NCI-H2081 treated with DMSO at 0.1 percent for 48 hours (cell line): Measurements from ENCODE around the gene NDST4.

Experiments
- DNase-seq: peaks from one replicate; lab custom pipeline; 2025; lab: John Stamatoyannopoulos, UW

The NDST4 gene

DNA sequence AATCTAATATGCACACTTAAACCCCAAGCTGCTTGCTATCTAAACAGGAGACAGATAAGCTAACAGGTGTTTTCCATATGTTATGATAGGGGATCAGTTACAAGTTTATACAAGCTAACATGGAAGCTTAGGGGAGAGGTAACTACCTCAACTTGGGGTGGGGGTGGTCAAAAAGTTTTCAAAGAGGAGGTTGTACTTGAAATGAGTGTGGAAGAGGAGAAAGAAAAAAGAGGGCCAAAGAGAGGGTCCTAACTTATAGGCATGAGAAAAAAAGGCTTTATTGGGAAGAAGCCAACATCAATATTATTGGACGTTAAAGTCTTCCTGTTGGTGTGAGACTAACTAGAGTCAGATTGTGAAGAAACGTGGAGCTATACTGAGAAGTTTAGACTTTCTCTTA, 205.9 kb downstream of the NDST4 start:
- DNase-seq: no peak

DNA sequence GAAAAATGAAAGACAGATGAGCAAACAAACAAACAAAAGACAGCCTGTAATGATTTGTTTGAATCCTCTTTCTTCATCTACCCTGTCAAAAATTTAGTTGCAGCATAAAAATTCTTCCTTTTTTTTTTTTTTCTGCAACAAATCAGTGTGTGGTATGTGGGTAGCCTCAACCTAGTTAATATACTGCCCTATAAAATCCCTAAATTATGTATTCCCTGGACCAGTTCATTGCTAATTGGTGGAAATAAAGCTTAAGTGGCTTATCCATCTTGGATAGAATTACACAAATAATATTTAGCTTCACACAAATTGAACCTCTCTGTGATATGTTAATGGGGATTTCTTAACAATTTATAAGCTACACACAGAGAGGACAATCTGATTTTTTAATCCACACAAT, 208.4 kb downstream of the NDST4 start:
- DNase-seq: no peak

DNA sequence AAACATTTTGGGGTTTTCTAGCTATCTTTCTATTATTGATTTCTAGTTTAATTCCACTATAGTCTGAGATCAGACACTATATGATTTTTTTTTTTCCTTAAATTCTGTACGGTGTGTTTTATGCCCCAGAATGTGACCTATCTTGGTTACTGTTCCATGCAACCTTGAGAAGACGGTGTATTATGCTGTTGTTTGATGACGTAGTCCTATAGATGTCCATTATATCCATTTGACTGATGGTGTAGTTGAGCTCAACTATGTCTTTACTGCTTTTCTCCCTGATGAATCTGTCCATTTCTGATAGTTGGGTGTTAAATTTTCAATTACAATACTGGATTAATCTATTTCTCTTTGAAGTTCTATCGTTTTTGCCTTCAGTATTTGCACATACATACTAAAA, 212.5 kb downstream of the NDST4 start:
- DNase-seq: no peak

DNA sequence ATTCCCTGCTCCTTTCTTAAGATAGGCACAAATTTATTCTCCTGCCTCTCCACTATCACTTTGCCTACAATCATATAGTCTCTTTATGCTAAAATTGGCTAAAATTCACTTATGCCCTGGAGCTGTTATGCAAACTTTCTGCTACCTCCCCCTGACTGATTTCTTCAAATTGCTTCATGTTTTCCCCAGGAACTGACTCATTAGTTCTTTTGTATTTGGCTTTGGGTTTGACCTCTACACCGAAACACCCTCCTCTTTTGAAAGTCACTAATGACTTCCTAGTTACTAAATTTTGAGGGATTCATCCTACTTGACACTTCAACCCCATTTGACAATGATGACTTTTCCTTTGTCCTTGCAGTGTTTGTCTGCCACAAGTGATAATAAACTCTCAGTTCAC, 222.6 kb downstream of the NDST4 start:
- no peak for DNase-seq

DNA sequence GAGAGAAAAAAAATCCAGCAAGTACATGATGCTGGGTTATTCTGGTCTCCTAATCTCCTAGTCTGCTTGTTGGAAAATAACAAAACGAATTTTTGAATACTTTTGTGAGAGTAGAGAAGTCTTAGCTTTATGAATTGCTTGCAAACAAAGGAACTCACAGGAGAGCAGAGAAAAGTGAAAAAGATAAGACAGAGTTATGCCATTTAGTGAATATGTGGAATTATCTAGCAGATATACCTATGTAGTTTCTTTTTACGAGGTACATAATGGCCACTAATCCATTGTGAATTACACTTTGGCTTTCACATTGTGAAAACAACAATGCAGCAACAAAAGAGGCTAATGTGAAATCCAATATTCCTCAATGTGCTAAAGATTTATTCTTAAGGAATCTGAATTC, 226.7 kb downstream of the NDST4 start:
- no peak for DNase-seq

DNA sequence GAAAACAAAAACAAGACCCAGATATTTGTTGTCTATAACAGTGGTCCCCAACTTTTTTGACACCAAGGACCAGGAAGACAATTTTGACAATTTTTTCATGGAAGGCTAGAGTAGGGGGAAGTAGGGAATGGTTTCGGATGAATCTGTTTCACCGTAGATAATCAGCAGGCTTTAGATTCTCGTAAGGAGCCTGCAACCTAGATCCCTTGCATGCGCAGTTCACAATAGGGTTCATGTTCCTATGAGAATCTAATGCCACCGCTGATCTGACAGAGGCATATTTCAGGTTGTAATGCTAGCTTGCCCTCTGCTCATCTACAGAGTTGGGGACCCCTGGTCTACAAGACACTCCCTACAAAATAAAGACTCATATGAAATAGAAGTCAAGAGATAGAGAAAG, 229.8 kb downstream of the NDST4 start:
- DNase-seq: no peak

DNA sequence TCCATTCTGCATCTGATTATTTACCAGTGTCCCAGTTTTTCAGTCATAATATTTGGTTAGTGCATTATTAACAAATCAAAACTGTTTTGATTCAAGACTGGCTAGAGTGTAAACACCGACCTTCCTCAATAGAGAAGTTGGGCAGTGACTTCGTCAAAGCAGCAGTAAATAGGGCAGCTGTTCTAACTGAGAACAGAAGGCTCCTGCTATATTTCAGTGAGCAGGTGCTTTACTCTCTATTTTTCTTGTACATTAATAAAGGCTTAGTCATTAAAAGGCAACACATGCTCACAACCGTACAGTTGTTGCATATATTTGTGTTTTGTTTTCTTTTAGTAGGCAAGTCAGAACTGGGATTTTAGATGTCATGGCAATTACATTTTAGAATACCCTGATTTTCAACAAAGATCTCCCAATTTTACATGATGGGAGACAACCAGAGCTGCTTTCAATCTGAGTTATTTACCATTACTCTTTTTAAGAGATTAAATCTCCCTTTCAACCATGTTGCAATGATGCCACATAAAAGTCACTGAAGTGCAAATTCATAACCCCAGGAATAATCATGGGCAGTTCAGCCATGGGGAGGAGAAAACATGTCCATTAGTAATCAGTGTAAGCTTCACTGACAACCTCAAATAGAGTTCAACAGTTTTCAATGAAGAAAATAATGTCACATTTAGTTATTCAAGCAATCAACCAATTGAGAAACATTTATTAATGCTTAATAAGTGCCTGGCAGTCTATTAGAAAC, 233.3 kb downstream of the NDST4 start:
- DNase-seq: peak; percentile 6

DNA sequence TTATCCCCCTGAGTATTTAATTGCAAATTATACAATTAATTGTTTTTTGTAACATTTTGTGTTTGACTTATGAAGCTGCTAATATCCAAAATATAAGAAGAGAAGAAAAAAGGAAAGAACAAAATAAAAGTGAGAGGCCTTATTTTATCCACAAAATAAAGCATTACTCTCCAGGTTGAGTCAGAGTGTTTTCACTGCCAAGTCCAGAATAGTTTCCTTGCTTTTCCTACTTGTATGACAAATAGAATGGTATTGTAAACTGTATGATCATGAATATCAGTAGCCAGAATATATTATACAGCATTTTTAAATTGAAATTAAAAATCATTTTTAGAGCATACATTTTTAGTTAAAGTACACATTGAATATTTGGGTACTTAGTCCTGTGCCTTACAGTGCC, 237.8 kb downstream of the NDST4 start:
- DNase-seq: no peak

DNA sequence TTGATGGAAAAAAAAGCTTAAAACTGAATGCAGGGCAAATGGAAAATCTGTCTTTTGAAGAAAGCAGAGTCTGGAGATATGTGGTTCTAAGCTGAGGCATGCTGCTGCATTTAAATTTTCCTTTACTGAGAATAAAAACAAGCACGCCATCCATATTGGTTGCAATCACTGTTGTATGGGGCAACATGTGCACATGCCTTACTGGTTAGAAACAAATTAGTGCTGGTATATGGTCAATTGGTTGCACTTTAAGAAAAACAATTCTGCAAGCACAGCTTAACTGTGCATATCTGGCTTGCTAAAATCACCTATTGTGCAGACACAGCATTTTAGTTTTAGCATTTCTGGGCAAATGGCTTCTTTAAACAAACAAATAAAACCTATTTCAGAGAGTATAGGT, 239.1 kb downstream of the NDST4 start:
- no peak for DNase-seq

DNA sequence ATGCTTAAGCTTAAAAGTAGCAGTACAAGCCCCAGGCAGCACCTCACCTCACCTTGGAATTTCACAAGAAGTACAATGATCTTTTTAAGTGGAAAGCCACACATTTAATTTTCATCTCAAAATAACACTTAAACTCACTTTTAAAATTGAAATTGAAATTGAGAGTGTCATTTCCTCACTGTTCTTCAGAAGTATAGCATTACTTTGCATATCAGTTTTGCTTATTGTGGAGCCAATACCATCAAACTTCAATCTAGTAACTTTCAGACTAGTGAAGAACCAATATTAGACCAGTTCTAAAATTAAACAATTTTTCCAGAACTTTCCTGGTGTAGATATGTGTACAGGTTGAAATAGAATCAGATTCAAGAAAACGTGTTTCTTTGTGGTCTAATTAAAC, 242.4 kb downstream of the NDST4 start:
- no peak for DNase-seq

DNA sequence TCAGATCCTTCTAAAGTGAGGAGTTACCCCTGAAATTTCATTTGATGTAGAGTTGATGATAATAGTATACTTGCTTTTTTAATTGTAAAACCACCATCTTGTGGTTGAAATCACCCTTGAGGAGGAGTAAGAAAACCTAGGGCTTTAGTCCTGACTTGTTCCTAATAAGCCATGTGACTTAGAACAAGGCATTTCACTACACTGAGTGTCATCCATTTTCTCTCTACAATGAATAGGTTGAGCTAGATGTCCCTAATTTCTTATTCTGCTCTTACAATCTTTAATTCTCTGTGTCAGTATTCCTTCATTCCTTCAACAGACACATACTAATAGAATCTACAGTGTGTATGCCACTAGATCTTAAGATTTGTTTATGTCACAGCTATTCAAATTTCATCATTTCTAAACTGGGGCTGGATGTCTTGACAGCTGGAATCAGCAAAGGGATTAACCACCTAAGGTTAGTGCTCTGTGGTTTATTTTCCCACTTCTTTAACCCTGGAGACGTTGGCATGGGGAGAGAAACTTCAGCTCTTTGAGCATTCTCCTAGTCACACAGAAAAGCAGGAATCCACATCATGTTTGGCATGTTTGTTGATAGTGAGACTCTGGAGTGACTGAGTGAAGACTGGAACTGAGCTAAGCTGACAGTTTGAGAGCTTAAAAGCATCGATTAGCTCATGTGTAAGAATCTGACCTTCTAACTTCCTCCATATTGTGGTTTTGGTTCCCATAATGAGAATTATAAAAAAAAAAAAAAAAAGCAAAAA, 246.3 kb downstream of the NDST4 start:
- DNase-seq: no peak

DNA sequence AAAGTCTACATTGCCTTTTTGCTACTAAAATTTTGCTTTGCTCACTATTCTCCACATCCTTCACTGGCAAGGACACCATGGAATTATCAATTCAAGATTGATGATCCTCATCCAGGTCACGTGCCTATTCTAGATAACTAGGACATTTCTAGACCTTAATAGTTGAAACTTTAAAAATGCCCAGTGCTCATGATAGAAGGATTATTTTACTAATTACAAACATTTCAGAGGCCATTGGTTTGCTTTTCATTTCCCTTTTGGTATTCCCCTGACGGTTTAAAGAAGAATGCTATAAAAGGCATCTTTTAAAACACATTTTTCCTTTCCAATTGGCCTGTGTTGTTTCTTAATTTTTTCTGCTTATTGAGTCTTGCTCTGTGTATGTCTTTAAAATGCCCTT, 249.4 kb downstream of the NDST4 start:
- DNase-seq: no peak

DNA sequence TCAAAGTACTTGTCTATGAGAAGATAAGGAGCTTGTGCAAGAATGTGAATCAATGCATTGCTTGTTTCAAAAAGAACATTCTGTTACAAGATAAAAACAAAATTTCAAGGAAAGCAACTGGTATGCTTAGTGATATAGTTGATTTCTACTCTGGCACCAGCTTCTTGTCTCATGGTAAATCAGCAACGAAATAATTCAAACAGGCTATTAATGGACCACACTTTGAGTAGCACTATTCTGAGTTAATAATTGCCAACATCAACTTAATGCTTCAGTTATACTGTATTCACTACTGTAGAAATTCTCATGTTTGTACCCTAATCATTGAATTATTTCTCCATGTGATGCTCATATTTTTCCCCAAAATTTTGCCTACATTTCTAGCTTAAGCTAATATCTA, 252.6 kb downstream of the NDST4 start:
- DNase-seq: no peak

DNA sequence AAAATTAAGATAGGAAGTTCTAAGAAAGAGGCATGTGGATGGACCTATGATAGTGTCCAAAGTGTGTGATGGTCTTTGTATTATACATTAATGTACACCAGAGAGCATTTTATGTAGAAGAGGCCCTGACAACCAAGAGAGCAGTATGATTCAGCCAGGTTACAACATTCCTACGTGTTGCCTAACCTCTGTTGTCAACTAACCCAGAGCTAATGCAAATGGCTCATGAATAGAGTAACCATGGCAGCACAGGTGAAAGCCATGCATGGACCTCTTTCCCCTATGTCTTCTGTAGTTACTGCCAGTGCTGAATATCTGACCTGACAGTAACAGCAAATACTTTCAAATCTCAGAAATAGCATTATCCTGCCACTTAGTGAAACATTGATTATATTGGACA, 255.6 kb downstream of the NDST4 start:
- DNase-seq: no peak

DNA sequence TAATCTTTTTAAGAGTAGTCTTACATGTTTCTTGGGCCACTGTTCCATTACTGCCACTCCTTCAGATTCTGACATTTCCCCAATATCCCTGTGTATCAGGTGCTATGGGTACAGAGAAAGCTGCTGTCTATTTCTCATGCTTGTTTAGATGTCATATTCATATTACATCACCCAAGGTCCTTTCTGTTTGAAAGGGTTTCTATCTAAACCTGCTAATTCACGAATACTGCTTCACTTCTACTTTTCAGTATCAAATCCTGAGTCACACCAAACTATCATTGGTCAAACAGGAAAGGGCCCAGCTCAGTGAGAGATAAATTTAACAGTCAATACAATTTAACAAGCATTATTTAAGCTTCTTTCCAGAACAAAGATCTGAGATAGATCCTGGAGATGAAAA, 273.4 kb downstream of the NDST4 start:
- no peak for DNase-seq

DNA sequence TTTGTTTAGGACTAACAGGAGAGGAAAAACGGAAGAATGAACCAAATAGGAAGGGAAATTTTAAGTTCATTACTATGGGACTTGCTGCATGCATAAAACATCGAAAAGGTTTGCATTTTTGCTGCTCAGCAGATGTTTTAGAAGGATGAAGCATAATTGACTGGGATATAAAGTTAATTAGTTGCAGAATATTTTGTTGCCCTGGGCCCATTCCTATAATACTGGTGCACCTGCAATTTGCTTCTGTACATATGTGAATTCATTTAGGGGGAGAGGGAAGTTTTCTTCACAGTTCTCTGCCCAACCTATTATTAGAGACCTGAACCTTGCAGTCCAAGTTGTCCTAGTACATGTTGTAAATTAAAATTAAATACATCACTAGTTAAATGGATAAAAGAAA, 282.8 kb downstream of the NDST4 start:
- no peak for DNase-seq

DNA sequence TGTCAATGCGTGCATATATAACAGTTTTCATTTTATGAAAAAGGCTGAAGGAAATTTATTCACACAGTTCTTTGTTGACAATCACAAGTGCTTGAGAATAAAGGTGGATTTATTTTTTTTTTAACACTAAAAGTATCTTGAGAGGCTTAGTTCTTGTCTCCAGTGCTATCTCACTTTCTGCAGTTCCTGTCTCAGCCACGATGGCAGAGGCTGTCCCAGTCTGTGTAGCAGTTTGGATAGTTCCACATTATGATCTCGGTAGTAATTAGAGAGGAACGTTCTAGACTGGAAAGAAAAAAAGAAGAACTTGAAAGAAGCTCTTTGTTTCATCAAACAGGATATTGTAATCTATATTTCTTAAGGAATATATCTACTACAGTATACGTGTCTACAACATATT, 285.8 kb downstream of the NDST4 start:
- DNase-seq: no peak

DNA sequence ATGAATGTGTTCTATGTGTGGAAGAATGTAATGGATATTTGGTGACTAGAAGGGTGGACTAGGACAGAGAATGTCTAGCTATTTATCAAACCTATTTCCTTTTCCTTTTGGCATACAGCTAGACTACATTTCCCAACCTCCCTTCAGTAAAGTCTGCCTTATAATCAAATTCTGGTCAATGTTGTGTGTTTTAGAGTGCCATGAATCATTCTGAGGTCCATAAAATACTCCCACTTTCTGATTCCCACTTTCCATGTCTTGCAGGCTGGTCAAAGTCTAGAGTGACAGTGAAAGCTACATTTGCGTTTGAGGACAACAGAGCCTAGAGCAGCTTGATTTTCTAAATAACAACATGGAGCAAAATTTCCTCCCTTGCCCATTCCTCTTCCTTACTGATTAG, 297.7 kb downstream of the NDST4 start:
- DNase-seq: no peak

DNA sequence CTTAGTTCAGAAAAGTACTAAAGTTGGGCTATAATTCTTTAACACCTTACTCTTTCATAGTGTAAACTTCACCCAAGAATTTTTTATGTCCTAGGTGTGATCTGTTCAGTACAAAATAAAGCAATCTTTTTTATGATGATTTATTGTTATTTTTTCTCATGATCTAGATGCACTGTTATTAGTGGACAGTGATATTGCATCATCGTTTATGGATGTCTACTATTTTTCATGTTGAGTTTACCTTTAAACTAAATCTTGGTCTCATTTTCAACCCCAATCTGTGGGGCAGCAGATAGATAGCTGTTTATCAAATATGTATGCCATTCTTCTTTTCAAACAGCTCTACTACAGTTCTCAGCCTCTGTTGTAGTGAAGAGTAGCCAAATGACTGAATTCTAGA, 299.5 kb downstream of the NDST4 start:
- no peak for DNase-seq

DNA sequence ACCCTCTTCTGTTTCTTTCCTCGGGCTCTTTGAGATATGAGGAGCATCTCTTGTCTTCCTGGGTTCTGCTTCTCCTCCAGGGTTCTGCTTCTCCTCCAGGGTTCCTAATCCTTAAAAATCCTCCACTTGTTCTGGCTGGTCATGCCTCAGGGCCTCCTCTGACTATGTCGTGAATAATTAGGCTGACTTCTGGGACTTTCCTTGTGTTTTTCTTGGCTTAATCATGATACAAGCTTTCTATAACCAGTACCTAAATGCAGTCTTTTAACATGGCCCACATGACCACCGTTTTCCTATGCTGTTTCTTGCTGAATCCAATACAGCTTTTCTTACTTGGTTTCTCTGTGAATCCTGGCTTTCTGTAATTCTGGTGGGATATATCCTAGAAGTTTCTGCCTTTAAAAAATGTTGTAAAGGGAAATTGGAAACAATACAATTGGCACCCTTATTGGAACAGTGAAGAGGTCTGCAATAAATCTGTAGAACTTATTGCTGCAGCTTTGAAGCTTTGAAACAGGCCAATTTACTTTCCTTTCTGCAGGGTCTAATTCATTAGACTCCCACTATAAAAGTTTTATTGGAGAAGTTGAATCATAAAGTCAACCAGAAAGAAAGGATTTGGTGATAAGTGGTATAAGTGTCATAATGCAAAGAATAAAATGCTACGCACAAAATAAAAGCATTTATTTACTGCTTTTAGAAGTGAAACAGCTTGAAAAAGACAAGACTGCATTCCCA, 301.7 kb downstream of the NDST4 start:
- DNase-seq: no peak

DNA sequence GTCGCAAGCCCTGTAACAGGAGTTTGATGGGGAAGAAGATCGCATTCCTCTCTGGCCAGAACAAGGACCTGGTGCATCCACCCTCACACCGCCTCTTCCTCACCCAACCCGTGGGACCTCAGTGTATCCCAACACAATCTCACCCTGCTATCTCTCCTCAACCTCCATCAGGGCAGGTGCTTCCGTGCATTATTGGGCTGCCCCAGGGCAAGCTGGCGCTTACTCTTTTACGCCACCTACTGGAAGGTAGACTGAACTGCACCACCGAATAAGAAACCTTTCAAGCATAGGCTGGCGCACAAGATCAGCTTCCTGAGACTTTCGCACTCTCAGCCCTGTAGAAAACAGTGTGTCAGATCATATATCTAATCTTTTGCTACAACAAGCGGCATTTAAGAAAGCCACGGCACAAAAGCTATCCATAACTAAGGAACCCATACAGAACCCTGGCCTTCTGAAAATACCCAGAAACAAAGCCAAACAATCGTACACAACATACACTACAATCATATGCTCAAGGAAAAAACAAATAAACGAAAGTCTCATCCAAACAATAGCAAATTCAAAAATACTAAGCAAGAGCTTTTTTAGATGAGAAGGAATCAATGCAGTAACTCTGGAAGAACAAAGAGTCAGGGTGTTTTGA, 305.5 kb downstream of the NDST4 start:
- DNase-seq: no peak

DNA sequence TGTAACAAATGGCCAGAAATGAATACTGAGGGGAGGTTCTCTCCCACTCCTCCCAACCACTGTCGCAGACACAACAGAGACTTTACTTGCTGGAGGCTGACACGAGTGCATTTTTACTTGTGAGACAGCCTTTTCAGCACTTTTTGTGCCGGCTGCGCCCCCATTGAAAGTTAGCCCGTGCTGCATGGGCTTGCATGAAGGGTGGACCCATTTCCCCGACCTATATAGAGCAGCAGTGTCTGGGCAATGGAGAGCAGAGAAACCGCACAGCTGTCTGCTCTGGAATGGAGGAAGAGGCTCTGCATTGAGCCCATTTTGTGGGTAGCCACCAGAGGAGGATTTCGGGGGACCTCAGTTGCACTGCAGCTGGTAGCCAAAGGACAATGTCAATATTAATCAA, 306.1 kb downstream of the NDST4 start:
- DNase-seq: no peak

DNA sequence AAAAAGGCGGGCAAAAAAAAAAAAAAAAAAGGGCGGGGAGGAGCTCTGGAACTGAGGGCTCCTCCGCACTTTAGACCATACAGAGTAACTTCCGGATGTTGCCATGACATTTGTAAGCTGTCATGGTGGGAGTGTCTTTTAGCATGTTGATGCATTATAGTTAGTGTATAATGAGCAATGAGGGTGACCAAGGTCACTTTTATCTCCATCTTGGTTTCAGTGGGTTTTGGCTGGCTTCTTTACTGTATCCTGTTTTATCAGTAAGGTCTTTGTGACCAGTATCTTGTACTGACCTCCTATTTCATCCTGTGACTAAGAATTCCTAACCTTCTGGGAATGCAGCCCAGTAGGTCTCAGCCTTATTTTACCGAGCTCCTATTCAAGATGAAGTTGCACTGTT, 321.4 kb downstream of the NDST4 start:
- DNase-seq: no peak
